MM.1S (cell line): ENCODE results near the gene DLG4.

Experiments
- DNase-seq: peaks from one replicate; pipeline ENCODE4 v3.0.0-alpha.2; 2015
- H2AFZ ChIP-seq: fragments of 300-600 bp; sonication (generic); 2 replicates; pipeline ENCODE4 v1.6.0; 2016; ENCODE audit warnings: antibody characterized with exemption, low read length
- H3F3A ChIP-seq: fragments of 300-600 bp; sonication (generic); 2 replicates; pipeline ENCODE4 v1.6.1; 2016; ENCODE audit warnings: mild to moderate bottlenecking, antibody characterized with exemption, low read length, moderate library complexity, mixed read lengths; ENCODE audit not compliant: insufficient read depth
- H3K27ac ChIP-seq: fragments of 300-600 bp; sonication (generic); 2 replicates; pipeline ENCODE4 v1.5.1; 2016; ENCODE audit warnings: mild to moderate bottlenecking, low read length
- H3K27me3 ChIP-seq: fragments of 300-600 bp; sonication (generic); replicated peaks from 2 replicates; pipeline ENCODE4 v1.6.0; 2016; ENCODE audit warnings: low read length; ENCODE audit not compliant: insufficient read depth
- H3K36me3 ChIP-seq: fragments of 300-600 bp; sonication (generic); replicated peaks from 2 replicates; pipeline ENCODE4 v1.6.1; 2016; ENCODE audit warnings: mild to moderate bottlenecking, low read length, mixed read lengths; ENCODE audit not compliant: insufficient read depth
- H3K4me1 ChIP-seq: fragments of 300-600 bp; sonication (generic); 2 replicates; pipeline ENCODE4 v1.6.1; 2016; ENCODE audit warnings: low read length, mixed read lengths
- H3K4me2 ChIP-seq: fragments of 300-600 bp; sonication (generic); 2 replicates; pipeline ENCODE4 v1.6.0; 2016; ENCODE audit warnings: low read depth, low read length
- H3K4me3 ChIP-seq: fragments of 300-600 bp; sonication (generic); 2 replicates; pipeline ENCODE4 v1.5.1; 2016; ENCODE audit warnings: low read length, mixed read lengths
- H3K79me2 ChIP-seq: fragments of 300-600 bp; sonication (generic); 2 replicates; pipeline ENCODE4 v1.6.1; 2016; ENCODE audit warnings: mixed run types, low read length, mixed read lengths
- H3K9ac ChIP-seq: fragments of 300-600 bp; sonication (generic); 2 replicates; pipeline ENCODE4 v1.6.1; 2016; ENCODE audit warnings: low read length, mixed read lengths
- H3K9me2 ChIP-seq: fragments of 300-600 bp; sonication (generic); replicated peaks from 2 replicates; pipeline ENCODE4 v1.6.1; 2016; ENCODE audit warnings: mild to moderate bottlenecking, low read length, mixed read lengths; ENCODE audit not compliant: insufficient read depth
- H3K9me3 ChIP-seq: fragments of 300-600 bp; sonication (generic); replicated peaks from 2 replicates; pipeline ENCODE4 v1.6.1; 2016; ENCODE audit warnings: mild to moderate bottlenecking, low read length, mixed read lengths; ENCODE audit not compliant: insufficient read depth
- H4K20me1 ChIP-seq: fragments of 300-600 bp; sonication (generic); 2 replicates; pipeline ENCODE4 v1.6.1; 2016; ENCODE audit warnings: mild to moderate bottlenecking, low read length, moderate library complexity, mixed read lengths; ENCODE audit not compliant: insufficient read depth
- CTCF ChIP-seq: fragments of 300-600 bp; sonication (generic); IDR thresholded peaks from 2 replicates; pipeline ENCODE4 v1.5.1; 2016; ENCODE audit warnings: antibody characterized with exemption, low read length, mixed read lengths
- EZH2 ChIP-seq: fragments of 300-600 bp; sonication (generic); optimal IDR thresholded peaks from 2 replicates; pipeline ENCODE3; 2017; ENCODE audit warnings: low read depth, mild to moderate bottlenecking, antibody characterized with exemption, low read length, mixed read lengths
- EZH2phosphoT487 ChIP-seq: fragments of 300-600 bp; sonication (generic); IDR thresholded peaks from 2 replicates; pipeline ENCODE4 v1.6.1; 2018; ENCODE audit warnings: antibody characterized with exemption, low read length

The DLG4 gene

DNA sequence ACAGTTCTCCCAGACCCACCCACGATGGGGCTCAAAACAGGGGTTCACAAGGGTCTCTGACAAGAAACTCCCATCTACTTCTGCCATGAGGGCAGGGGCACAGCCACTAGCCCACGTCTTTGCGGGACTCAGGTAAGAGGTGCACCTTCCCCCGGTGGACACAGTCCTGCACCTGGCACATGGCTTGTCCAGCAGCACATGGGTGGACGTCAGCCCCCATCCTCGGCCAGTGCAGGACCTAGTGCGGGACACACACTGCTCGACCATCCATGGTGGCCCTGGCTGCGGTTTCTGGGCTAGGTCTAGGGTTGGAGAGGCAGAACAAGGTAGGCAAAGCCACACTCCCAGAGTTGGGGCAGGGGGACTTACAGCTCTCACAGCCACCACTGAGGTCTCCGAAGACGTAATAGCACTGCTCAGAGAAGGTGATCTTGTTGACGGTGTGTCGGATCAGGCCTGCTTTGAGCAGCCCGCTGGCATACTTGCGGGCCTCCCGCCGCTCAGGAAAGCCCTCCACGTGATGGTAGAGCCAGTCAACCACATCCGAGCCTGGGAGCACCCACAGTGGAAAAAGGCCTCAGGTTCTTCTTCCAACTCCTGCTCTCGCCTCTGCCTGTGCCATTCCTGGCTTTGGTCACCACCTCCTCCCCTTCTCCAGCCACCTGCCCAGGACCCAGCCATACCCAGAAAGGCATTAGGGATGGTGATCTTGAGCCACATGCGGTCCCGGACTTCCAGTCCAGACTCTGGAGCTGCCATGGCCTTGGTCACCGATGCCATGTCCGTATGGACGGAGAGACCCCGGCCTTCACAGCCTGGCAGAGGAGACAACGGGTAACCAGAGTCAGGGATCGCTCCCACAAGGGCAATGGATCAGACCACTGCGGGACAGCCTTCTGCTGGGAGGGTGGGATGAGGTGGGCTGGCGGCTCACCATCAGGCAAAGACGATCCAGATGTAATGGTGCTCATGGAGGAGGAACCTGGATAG is 7.4 kb upstream of the DLG4 start:
- no peak overlapping the region for H2AFZ ChIP-seq
- H3K4me2 ChIP-seq, result no peak overlapping the region
- peaks cover 32% of the 10 kb centered on the region for H3K79me2 ChIP-seq
- no peak for DNase-seq
- 0 out of 2 replicates have a peak, but pooled peaks cover 6% of the 10 kb centered on the region for H3K36me3 ChIP-seq
- H3K4me3 ChIP-seq, result no peak overlapping the region
- no peaks in the 10 kb centered on the region for H3K9me3 ChIP-seq
- no peak overlapping the region for H3K9ac ChIP-seq
- no peaks in the 10 kb centered on the region for H3F3A ChIP-seq
- H3K27me3 ChIP-seq, result no peaks in the 10 kb centered on the region
- no peak overlapping the region for H3K27ac ChIP-seq
- H3K4me1 ChIP-seq, result no peaks in the 10 kb centered on the region
- H4K20me1 ChIP-seq, result no peaks in the 10 kb centered on the region
- H3K9me2 ChIP-seq, result no peaks in the 10 kb centered on the region
- TF ChIP-seq EZH2phosphoT487, result no peak
- no peak for TF ChIP-seq EZH2
- TF ChIP-seq CTCF, result no peak

- TF ChIP-seq EZH2phosphoT487 (no peak), CTCF (no peak), EZH2 (no peak)
- no peaks in the 10 kb centered on the region for H3K9me2 ChIP-seq
- no peak overlapping the region for H3K4me3 ChIP-seq
- peaks cover 31% of the 10 kb centered on the region for H3K79me2 ChIP-seq
- no peak overlapping the region for H3K9ac ChIP-seq
- H3K36me3 ChIP-seq, result 0 out of 2 replicates have a peak, but pooled peaks cover 6% of the 10 kb centered on the region
- no peak overlapping the region for H3K4me2 ChIP-seq
- no peaks in the 10 kb centered on the region for H3K27me3 ChIP-seq
- no peak for DNase-seq
- H3K9me3 ChIP-seq, result no peaks in the 10 kb centered on the region
- H4K20me1 ChIP-seq, result no peaks in the 10 kb centered on the region
- no peak overlapping the region for H2AFZ ChIP-seq
- H3K4me1 ChIP-seq, result peaks cover 5% of the 10 kb centered on the region
- H3K27ac ChIP-seq, result no peak overlapping the region
- H3F3A ChIP-seq, result no peaks in the 10 kb centered on the region
Measured at GRCh38 chr17:7225711-7226331, 6.2 kb upstream of the DLG4 start.

DNA sequence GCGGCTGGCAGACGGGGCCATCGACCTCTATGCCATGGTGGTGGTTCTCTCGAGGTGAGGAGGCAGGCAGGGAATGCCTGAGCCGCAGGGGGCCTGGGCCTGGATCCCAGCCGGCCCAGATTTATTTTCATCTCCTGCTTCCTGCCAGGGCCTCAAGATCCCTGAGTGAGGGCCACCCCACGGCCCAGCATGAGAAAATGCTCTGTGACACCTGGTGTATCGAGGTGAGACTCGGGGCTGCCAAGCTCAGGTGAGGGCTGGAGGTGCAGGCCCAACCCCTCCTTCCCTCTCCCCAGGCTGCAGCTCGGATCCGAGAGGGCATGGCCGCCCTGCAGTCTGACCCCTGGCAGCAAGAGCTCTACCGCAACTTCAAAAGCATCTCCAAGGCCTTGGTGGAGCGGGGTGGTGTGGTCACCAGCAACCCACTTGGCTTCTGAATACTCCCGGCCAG is 5.0 kb upstream of the DLG4 start:
- no peaks in the 10 kb centered on the region for H3K27me3 ChIP-seq
- H3K27ac ChIP-seq, result no peak overlapping the region
- H3K79me2 ChIP-seq, result peaks cover 31% of the 10 kb centered on the region
- H3K9ac ChIP-seq, result no peak overlapping the region
- H4K20me1 ChIP-seq, result no peaks in the 10 kb centered on the region
- no peaks in the 10 kb centered on the region for H3F3A ChIP-seq
- H2AFZ ChIP-seq, result no peak overlapping the region
- H3K4me3 ChIP-seq, result no peak overlapping the region
- no peak for TF ChIP-seq CTCF
- no peak for TF ChIP-seq EZH2
- TF ChIP-seq EZH2phosphoT487, result no peak
- H3K9me2 ChIP-seq, result no peaks in the 10 kb centered on the region
- H3K4me1 ChIP-seq, result peaks cover 8% of the 10 kb centered on the region
- H3K4me2 ChIP-seq, result no peak overlapping the region
- 0 out of 2 replicates have a peak, but pooled peaks cover 6% of the 10 kb centered on the region for H3K36me3 ChIP-seq
- H3K9me3 ChIP-seq, result no peaks in the 10 kb centered on the region
- DNase-seq, result no peak
